K562 (cell line): ENCODE results near the gene TCF4. TPM values are rescaled to one million over a fixed set of nuclear protein-coding genes. Genes with fewer than 3 reads are reported as not detected.

Experiments used
- ATAC-seq: fragments of 200-7000 bp; cut with Tn5 transposase; 3 replicates; pipeline ENCODE4 v1.9.1; 2020; ENCODE audit warnings: moderate library complexity
- BruUV-seq: library from RNA; stranded (reverse); fragments of 400-500 nt; replicated peaks from 2 replicates; lab custom pipeline; 2021; lab: Mats Ljungman, UMichigan
- CTCF ChIA-PET: fragments of 300-600 bp; formaldehyde crosslinking; extraction: SDS; loops from one replicate; lab custom pipeline; 2021; ENCODE audit warnings: low intra/inter-chr PET ratio; lab: Yijun Ruan, JAX
- POLR2A ChIA-PET: fragments of 300-600, 350-650 bp; sonication (Branson Sonifier 250); formaldehyde crosslinking; extraction: SDS; loops from one replicate; lab custom pipeline; 2021; ENCODE audit warnings: antibody characterized with exemption, inconsistent platforms; lab: Yijun Ruan, JAX
- DNase-seq, 4 experiments: peaks; one replicate each; pipeline versions ENCODE4 v3.0.0 to v3.0.0-alpha.2; 2011 to 2018; ENCODE audit warnings: low spot score in 3 of 4, mixed read lengths in 3 of 4; ENCODE audit errors: extremely low read depth in 1 of 4
- FAIRE-seq: peaks from 2 replicates; lab custom pipeline; 2011; peaks lifted over from hg19 to GRCh38; lab: Jason Lieb, UNC
- H2AFZ ChIP-seq: 2 replicates; pipeline ENCODE4 v1.6.0; 2011; ENCODE audit warnings: low read depth, low read length, control low read depth, inconsistent platforms
- H3K27ac ChIP-seq: fragments of 200-600 bp; 3 replicates; pipeline ENCODE4 v1.8.0; 2011; ENCODE audit warnings: low read depth, mild to moderate bottlenecking, control low read depth, inconsistent platforms, low read length, moderate library complexity, mixed read lengths; ENCODE audit errors: extremely low read depth
- H3K27me3 ChIP-seq, 2 experiments: fragments of 300-600 bp in 1 of 2; 2 replicates in 1 of 2; 3 replicates in 1 of 2; pipeline versions ENCODE4 v1.6.0 to v1.8.0; 2011; ENCODE audit warnings: inconsistent platforms in 2 of 2, low read length in 2 of 2, mild to moderate bottlenecking in 1 of 2, mixed read lengths in 1 of 2, moderate library complexity in 1 of 2; ENCODE audit not compliant: control insufficient read depth in 2 of 2, insufficient read depth in 2 of 2
- H3K36me3 ChIP-seq: fragments of 300-600 bp; 3 replicates; pipeline ENCODE4 v1.8.0; 2011; ENCODE audit warnings: mild to moderate bottlenecking, low read length, inconsistent platforms; ENCODE audit not compliant: control insufficient read depth, insufficient read depth
- H3K4me1 ChIP-seq, 2 experiments: fragments of 200-600 bp in 1 of 2; replicated peaks in 1 of 2; 2 replicates in 1 of 2; 3 replicates in 1 of 2; pipeline versions ENCODE4 v1.5.1 to v1.8.0; 2011; ENCODE audit warnings: inconsistent platforms in 2 of 2, low read length in 2 of 2, mild to moderate bottlenecking in 1 of 2, mixed read lengths in 1 of 2, moderate library complexity in 1 of 2; ENCODE audit not compliant: control insufficient read depth in 2 of 2, insufficient read depth in 2 of 2
- H3K4me2 ChIP-seq: 2 replicates; pipeline ENCODE4 v1.6.1; 2011; ENCODE audit warnings: low read length, control low read depth, inconsistent platforms, mixed read lengths; ENCODE audit not compliant: insufficient read depth
- H3K4me3 ChIP-seq: fragments of 200-600 bp; sonication (generic), shearing (Covaris generic); 2 replicates; pipeline ENCODE4 v1.5.1; 2016; ENCODE audit warnings: control low read depth, inconsistent platforms
- H3K79me2 ChIP-seq: fragments of 200-600 bp; 3 replicates; pipeline ENCODE4 v1.8.0; 2011; ENCODE audit warnings: low read length, inconsistent platforms; ENCODE audit not compliant: control insufficient read depth, insufficient read depth
- H3K9ac ChIP-seq, 2 experiments: 2 replicates each; pipeline versions ENCODE4 v1.6.0 to v1.6.1; 2011; ENCODE audit warnings: low read depth in 2 of 2, low read length in 2 of 2, control low read depth in 1 of 2, inconsistent platforms in 1 of 2, mild to moderate bottlenecking in 1 of 2, mixed read lengths in 1 of 2; ENCODE audit not compliant: insufficient read depth in 1 of 2
- H3K9me1 ChIP-seq: one replicate; pipeline ENCODE4 v1.6.0; 2011; ENCODE audit warnings: inconsistent platforms, mild to moderate bottlenecking, low read length, moderate library complexity; ENCODE audit not compliant: control insufficient read depth, insufficient read depth
- H3K9me3 ChIP-seq: replicated peaks from 2 replicates; pipeline ENCODE4 v1.5.1; 2011; ENCODE audit warnings: low read depth, low read length, inconsistent platforms; ENCODE audit not compliant: control insufficient read depth, insufficient read depth
- H4K20me1 ChIP-seq: replicated peaks from 2 replicates; pipeline ENCODE4 v1.6.1; 2011; ENCODE audit warnings: low read length, inconsistent platforms, mixed read lengths; ENCODE audit not compliant: control insufficient read depth, insufficient read depth
- ATF2 ChIP-seq: sonication (generic); formaldehyde crosslinking; IDR thresholded peaks from 2 replicates; pipeline ENCODE4 v1.8.1; 2022; ENCODE audit warnings: missing genetic modification reagents
- FOXO4 ChIP-seq: fragments of 450-650 bp; formaldehyde crosslinking; IDR thresholded peaks from 2 replicates; pipeline ENCODE4 v1.4.0; 2020; ENCODE audit warnings: mild to moderate bottlenecking, moderate library complexity
- HMG20A ChIP-seq: fragments of 450-650 bp; formaldehyde crosslinking; conservative IDR thresholded peaks from 2 replicates; pipeline ENCODE4 v1.4.0; 2020; ENCODE audit warnings: mild to moderate bottlenecking, mixed read lengths
- LEF1 ChIP-seq: fragments of 450-650 bp; IDR thresholded peaks from 2 replicates; pipeline ENCODE4 v1.6.1; 2016; ENCODE audit warnings: mild to moderate bottlenecking
- MEF2D ChIP-seq: conservative IDR thresholded peaks from 2 replicates; pipeline ENCODE4 v1.6.1; 2016; ENCODE audit warnings: low read depth, missing genetic modification characterization, missing compliant biosample characterization
- NFRKB ChIP-seq: fragments of 450-650 bp; IDR thresholded peaks from 2 replicates; pipeline ENCODE4 v1.6.1; 2016; ENCODE audit warnings: low read depth
- POLR2AphosphoS2 ChIP-seq: IDR thresholded peaks from 2 replicates; pipeline ENCODE4 v1.6.1; 2012; ENCODE audit warnings: low read length, improper control_type of control experiment
- SP2 ChIP-seq: IDR thresholded peaks from 2 replicates; pipeline ENCODE4 v1.6.1; 2011; ENCODE audit warnings: mild to moderate bottlenecking, low read depth, low read length, moderate library complexity; ENCODE audit not compliant: poor library complexity, severe bottlenecking; ENCODE audit errors: extremely low read depth
- ZNF57 ChIP-seq: fragments of 450-650 bp; formaldehyde crosslinking; IDR thresholded peaks from 2 replicates; pipeline ENCODE4 v1.4.0; 2020; ENCODE audit warnings: mild to moderate bottlenecking, moderate library complexity
- ZNF764 ChIP-seq: fragments of 250-450 bp; sonication (Bioruptor Pico); IDR thresholded peaks from 2 replicates; pipeline ENCODE4 v1.4.0; 2020; ENCODE audit warnings: low read depth, mild to moderate bottlenecking, moderate library complexity
- WGBS: fragments of 100-300 bp; shearing (Covaris generic); methylation state at CpG from one replicate; pipeline ENCODE4 v1.1.6; 2016; ENCODE audit warnings: low coverage, mixed read lengths; ENCODE audit not compliant: insufficient coverage; ENCODE audit errors: missing lambda C conversion rate; 5-methylcytosine and 5-hydroxymethylcytosine counted together
- in situ Hi-C: fragments of 300-500 bp; cut with MboI; formaldehyde crosslinking; loops from 4 replicates; pipeline ENCODE4 v1.15.0; 2018; ENCODE audit warnings: inconsistent platforms, mixed read lengths
- intact Hi-C: fragments of 100-400 bp; cut with micrococcal nuclease; formaldehyde crosslinking; loops from 2 replicates; pipeline ENCODE4 v1.14.2; 2022
- polyA plus RNA-seq, 8 experiments: library from polyadenylated mRNA; depleted of rRNA in 4 of 8; stranded (reverse) in 5 of 8; unstranded in 3 of 8; fragments of >200 nt; fragmentation: Nextera tagmentation in 2 of 8; fragmentation: Illumina TruSeq in 1 of 8; extraction: Ambion mirVana in 2 of 8; extraction: Trizol in 1 of 8; gene quantifications; 2 replicates each; pipeline versions ENCODE4 v1.2.1 to v1.2.3, GENCODE V29; 2011 to 2014; ENCODE audit warnings: inconsistent platforms in 1 of 8, missing spikeins in 1 of 8
- total RNA-seq, 7 experiments: library from RNA; depleted of rRNA in 6 of 7; stranded (reverse); fragments of >200 nt in 6 of 7; fragmentation: Illumina TruSeq in 2 of 7; extraction: Trizol in 2 of 7; gene quantifications; 2 replicates each; pipeline versions ENCODE4 v1.2.1 to v1.2.3, GENCODE V29; 2011 to 2021; ENCODE audit warnings: low replicate concordance in 1 of 7

Gene TCF4
- total and polyA plus RNA-seq, 9 of the 15 experiments (the other 6 are each of a cell fraction or from before 2014, with no cell fraction given), result 4.8 to 24.7 (median 15.2) TPM

GRCh38 chr18:55314615-55315237, 273.3 kb downstream of the TCF4 start:
- in situ Hi-C loops (no loop called here), intact Hi-C loops (no loop called here)
- Histone ChIP-seq H3K4me2 (no peak overlapping the region), H3K4me3 (no peak overlapping the region), H3K27ac (no peak overlapping the region), H3K27me3 (no peaks in the 10 kb centered on the region), H3K4me1 (no peaks in the 10 kb centered on the region), H3K79me2 (no peaks in the 10 kb centered on the region), H3K9ac (no peak overlapping the region), H3K9me3 (no peaks in the 10 kb centered on the region), H2AFZ (no peak overlapping the region), H4K20me1 (no peaks in the 10 kb centered on the region; the same call in 1 of the 2 replicates), H3K36me3 (no peaks in the 10 kb centered on the region), H3K9me1 (no peaks in the 10 kb centered on the region)
- no TSS peak for BruUV-seq
- ATAC-seq (no peak), DNase-seq (no peak), FAIRE-seq (no peak)
- TF ChIP-seq FOXO4, result no peak
- ChIA-PET CTCF (no interaction called here), POLR2A (no interaction called here)

- WGBS, result 27% methylated on average over 1 of the region's 1 CpG
- ChIA-PET POLR2A (no interaction called here), CTCF (no interaction called here)
- FAIRE-seq (no peak), DNase-seq (no peak), ATAC-seq (no peak)
- Histone ChIP-seq H3K9me3 (no peaks in the 10 kb centered on the region), H3K4me3 (no peak overlapping the region), H4K20me1 (no peaks in the 10 kb centered on the region; the same call in 1 of the 2 replicates), H2AFZ (no peak overlapping the region), H3K9ac (no peak overlapping the region), H3K4me1 (no peaks in the 10 kb centered on the region), H3K9me1 (no peaks in the 10 kb centered on the region), H3K4me2 (no peak overlapping the region), H3K79me2 (no peaks in the 10 kb centered on the region), H3K27me3 (no peaks in the 10 kb centered on the region), H3K36me3 (no peaks in the 10 kb centered on the region), H3K27ac (no peak overlapping the region)
- intact Hi-C loops, result no loop called here
- in situ Hi-C loops, result no loop called here
- no TSS peak for BruUV-seq
- TF ChIP-seq ZNF764 (CRISPR knock-in tag) (no peak), LEF1 (no peak), ATF2 (CRISPR knock-in tag) (no peak), HMG20A (CRISPR knock-in tag) (no peak), ZNF57 (CRISPR knock-in tag) (no peak), MEF2D (no peak), SP2 (no peak), NFRKB (no peak), POLR2AphosphoS2 (no peak)
Observed at GRCh38 chr18:55314031-55314430, 274.0 kb downstream of the TCF4 start.
